Activated gamma-delta T cell (primary cell): Measurements from ENCODE around the gene NSFL1C.

Source experiments
- DNase-seq: peaks from one replicate; lab custom pipeline; 2025; lab: John Stamatoyannopoulos, UW

NSFL1C gene

DNA sequence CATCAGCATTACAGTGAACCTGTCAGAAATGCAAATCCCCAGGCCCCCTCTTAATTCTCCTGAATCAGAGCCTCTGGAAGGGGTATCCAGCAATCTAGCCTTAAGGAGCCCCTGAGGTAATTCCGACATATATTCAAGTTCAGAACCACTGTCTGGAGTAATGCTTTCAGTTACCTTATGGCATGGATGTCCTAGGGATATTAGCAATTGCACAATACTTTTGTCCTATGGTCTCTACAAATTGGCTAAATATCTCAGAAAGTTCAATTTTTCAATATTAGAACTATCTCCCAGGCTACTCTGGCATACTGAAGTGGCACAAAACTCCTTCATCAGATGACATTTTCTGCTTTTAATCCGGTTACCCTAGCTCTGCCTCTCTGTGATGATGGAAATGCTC, 6.4 kb downstream of the NSFL1C start:
- DNase-seq: no peak

DNA sequence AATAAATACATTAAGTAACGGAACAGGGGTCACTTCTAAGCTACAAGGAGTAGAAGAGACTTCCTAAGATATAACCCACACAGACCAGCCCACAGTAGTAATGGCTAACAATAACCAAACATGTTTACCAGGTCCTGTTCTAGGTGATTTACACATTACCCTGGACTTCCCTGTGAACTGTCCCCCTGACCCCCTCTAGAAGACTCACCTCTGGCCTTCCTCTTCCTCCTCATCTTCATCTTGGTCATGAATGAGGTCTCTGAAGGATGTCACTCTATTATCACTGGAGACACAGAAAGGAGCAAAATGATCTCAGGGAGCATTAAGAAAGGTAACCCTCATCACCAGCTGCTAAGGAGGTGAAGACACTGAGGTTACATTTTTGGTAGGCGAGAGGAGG, 8.7 kb downstream of the NSFL1C start:
- no peak for DNase-seq

DNA sequence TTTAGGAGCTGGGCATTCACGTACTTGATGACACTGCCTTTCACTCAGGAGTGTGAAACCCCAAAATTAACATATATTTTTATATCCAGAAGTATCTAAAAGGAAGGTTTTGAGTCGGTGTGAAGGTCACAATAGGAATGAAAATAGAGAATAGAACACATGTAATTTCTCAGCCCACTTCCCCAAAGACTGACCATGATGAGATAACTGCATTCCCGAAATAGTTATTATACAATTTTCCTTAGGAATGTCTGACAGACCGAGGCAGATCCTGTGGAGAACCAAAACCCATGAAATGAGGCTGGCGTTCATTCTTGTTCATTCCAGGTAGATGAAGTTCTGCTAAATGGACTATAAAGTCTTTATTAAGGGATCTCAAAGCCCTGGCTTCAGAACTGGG, 10.3 kb downstream of the NSFL1C start:
- no peak for DNase-seq

DNA sequence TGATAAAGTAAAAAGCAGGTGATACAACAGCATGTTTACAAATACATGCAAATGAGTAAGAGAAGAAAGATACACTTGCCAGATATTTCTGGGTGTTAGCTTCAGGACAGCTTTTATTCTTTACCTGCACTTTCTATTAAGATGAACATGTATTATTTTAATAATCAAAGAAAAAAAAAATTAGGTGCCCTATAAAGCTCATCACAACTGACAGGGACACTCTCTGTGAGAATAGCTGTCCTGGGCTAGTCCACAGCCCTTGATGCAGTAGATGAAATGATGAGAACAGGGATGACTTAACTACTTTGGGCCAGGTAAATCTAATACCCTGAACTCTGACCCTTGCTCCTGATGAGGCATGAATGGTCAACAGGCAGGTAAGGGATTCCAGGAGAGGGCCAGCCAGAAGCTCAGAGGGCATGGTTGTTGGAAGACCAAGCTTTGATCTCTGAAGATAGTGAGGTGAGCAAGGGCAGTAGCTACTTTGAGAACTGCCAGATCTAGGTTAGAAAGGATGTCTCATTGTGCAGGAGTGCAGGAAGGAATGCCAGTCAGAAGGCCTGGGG, 15.6 kb downstream of the NSFL1C start:
- DNase-seq: no peak

DNA sequence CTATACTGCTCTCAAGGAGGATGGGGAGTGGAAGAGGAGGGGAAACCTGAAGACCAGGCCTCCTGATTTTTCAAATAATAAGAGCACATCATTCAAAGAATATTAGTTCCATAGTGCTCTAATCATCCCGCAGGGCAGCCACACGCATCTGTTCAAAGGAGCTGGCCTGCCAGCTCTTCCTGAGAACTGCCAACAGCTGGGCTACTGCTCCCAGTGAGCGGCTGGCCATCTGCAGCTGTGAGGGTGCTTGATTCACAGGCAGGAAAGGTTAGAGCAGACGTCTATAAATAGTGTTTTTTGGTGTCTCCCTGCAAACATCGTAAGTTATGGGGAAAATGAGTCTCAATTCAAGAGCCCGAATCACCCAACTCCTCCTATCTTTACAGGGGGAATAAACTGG, 17.3 kb downstream of the NSFL1C start:
- no peak for DNase-seq

DNA sequence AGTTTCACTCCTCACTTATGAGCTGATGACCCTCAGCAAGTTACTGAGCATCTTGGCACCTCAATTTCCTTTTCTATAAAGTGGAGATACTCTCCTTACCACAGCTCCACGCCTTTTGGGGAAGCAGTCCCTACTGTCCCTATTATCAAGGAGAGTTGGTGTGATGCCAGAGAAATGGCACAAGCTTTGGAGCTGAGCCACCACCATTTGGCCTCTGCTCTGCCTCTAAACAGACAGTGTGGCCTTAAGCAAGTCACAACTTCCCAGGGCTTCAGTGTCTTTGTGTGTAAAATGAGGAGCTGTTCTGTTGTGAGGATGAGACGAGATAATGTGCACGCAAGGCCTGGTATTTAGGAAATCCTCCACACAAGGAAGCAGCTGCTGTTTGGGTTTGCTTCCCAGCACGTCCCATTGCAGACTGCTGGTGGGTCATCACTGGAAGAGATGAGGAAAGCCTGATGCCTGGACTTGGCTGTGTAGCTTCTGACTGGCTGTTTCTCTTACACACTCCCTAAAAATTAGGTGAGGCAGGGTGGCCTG, 18.5 kb downstream of the NSFL1C start:
- DNase-seq: no peak

DNA sequence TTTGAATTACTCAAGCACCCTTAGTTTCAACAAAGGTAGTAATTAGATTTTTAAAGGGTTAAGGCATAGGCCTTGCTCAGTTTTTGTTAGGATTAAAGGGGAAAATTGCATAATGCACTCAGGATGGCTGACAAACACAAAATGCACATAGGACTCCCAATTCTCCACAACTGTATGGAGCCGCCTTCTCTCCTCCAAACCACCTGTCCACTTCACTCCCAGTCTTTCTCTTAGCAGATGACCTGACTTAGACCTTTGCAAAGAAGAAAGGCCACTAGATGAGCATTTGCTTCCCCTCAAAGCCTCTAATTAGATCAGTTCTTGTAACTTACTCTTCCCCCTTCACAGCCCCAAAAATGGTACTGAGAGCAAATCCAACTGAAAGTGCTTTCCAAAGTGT, 20.1 kb downstream of the NSFL1C start:
- DNase-seq: no peak

DNA sequence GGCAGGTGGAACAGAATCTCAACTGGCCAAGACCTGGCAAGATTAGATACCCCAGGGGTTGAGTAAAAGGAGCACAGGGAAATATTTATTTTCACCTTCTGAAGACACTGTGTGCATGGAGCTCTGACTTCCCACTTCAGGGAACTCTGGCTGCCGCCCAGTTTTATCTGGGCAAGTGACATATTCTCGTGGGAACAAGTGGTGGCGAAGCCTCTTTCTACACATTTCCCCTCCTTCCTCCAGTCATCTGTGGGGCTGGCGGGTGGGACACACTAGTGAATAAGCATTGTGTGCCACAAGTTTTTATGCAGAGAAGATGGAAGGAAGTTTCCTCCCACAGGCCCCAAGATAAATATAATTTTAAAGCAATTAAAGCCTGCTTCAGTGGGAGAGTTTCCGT, 23.6 kb downstream of the NSFL1C start:
- DNase-seq: no peak

DNA sequence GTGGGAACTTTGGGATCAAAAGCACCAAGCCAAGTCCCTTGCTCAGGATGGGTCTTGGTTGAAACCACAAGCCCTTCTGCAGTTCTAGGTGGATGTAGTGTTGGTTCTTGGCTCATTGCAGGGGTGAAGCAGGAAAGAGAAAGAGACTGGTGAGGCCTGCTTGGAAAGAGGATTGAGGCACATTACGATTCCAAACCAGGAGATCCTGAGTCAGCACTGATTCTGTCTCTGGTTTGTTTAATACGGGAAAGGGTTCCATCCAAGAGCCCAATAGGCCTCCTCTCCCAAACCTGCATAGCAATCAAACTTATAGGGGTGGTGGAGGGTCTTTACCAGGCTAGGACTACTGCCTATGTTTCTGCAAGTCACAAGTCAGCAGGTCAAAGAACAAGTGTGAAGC, 24.3 kb downstream of the NSFL1C start:
- DNase-seq: no peak

DNA sequence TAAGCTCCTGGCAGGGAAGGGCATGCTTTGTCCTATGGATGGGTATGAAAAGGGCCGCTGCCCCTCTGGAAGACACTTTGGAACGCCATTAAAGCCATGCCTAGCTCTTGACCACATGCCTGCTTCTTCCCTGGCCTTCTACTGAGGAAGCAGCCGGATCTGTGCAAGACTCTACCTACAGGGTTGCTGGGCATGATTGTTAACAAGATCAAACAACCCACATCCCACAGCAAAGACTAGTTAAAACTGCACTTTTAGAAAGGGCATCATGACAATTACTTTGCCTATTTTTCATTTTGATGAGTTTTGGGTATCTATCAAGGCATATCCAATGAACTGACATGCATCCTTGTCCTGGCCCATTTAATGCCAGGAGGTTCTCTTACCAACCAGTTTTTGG, 25.5 kb downstream of the NSFL1C start:
- DNase-seq: no peak

DNA sequence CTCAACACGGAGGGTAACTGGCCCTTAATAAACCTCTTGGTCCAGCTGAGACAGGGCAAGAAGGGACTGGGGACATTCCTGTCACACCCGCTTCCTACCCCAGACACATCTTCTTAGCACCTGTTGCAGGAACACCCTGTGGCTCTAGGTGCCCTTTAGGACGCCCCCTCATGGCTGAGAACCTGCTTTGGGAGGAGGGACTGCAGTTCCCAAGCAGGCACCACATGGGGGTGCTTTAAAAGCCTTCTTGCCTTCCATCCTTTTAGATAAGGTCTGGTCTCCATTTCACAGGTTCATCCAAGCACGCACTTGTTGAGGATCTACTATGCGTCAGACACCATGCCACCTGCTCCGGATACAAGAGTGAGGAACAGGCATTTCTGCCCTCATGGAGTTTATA, 26.6 kb downstream of the NSFL1C start:
- DNase-seq: no peak

DNA sequence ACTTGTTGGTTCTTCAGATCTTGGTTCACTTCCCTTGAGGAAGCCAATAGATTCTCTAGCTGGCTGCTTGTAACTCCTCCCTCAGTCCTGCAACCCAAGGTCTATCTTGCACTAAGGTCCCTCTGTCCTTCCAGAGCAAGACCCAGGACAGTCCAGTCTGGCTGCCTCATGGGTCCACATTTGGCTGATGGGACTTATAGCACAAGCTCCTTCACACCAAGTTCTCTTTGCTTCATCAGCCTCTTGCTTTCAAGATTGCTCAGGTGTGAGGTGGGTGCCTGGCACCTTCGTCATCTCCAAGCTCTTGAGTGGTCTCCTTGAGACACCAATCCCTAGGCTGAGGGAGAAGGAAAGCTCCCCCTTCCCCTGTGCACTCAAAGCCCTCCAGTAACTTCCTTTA, 28.3 kb downstream of the NSFL1C start:
- DNase-seq: no peak

DNA sequence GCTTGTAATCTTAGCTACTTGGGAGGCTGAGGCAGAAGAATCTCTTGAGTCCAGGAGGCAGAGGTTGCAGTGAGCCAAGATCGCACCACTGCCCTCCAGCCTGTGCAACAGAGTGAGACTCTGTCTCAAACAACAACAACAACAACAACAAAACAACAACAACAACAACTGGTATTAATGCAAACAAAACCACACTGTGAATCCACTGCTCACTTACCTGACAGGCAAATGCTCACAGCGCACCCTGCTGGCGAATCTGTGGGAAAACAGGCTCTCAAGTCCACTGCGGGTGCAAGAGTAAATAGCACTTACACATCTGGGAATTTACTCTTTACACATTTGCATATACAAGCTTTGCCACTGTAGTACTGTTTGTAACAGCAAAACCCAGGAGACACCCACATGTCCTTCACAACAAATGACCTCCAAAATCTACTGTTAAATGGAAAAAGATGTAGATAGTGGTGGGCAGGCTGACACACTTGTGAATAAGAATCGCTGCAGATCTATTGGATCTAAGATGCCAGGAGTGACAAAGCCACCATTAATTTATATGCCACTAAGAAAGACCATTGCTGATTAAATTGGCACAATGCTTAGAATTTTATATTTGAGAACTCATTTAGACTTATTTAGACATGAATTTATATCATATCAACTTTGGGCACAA, 29.3 kb downstream of the NSFL1C start:
- DNase-seq: no peak

DNA sequence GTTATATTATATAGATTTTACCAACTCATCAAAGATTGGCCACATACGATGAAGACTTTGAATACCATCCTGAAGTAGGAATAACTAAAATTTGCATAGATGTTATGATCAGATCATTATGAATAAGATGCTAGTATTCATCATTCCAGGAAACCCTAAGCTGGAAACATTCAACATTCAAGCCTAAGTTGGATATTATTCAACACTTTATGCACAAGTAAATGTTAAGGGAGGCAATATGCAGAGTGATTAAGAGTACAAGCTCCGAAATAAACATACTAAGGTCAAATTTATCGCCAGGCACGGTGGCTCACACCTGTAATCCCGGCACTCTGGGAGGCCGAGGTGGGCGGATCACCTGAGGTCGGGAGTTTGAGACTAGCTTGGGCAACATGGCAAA, 30.4 kb downstream of the NSFL1C start:
- no peak for DNase-seq

DNA sequence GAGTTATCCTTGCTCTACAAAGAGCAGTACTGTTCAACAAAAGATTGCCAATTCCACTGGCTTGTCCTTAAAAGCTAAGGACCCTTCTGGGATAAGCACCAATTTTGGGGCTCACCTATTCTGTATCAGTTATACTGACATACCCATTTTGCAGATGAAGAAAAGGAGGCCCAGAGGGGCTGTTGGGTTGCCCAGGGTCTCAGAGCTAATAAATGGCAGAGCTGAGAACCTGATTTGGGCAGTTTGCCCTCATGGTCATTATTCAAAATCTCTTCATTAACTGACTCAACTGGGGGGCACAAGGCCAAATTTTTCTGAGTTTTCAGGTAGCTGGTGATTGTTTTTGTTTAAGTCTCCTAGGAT, 31.3 kb downstream of the NSFL1C start:
- no peak for DNase-seq

DNA sequence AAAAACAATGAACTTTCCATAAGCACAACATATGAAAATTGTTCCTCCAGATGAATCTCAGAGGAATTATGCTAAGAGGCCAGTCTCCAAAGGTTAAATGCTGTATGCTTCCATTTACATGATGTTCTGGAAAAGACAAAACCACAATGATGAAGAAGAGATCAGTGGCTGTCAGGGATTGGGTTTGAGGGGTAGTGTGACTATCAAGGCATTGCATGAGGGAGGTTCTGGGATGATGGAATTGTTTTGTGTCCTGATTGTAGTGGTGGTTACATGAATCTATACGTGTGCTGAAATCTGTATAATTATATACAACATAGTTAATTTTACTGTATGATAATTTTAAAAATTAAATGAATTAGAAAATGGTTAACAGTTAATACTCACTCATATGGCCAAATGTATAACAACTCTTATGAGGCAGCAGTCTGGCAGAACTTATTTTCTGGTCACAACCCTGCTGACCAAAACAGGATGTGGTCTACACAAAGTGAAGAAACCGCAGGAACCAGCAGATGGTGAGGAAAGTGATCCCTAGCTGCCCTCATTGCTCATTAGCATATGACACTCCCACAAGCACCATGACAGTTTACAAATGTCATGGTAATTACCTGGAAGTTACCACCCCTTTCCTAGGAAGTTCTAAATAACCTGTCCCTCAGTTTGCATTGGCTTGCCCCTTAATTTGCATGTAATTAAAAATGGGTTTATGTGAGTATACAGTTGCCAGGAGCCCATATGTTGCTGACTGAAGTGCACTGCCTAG, 31.9 kb downstream of the NSFL1C start:
- DNase-seq: no peak

DNA sequence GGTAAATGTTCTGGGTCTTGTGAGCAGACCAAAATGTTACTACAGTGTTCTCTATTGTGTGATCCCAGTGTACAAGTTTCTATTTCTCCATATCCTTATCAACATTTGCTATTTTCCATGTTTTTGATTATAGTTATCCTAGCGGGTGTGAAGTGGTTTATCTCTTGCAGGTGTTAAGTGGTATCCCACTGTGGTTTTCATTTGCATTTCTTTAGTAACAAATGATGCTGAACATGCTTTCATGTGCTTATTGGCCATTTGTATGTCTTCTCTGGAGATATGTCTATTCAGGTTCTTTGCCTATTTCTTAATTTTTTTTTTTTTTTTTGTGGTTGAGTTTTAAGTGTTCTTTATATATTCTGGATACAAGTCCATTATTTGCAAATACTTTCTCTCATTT, 35.5 kb downstream of the NSFL1C start:
- no peak for DNase-seq

DNA sequence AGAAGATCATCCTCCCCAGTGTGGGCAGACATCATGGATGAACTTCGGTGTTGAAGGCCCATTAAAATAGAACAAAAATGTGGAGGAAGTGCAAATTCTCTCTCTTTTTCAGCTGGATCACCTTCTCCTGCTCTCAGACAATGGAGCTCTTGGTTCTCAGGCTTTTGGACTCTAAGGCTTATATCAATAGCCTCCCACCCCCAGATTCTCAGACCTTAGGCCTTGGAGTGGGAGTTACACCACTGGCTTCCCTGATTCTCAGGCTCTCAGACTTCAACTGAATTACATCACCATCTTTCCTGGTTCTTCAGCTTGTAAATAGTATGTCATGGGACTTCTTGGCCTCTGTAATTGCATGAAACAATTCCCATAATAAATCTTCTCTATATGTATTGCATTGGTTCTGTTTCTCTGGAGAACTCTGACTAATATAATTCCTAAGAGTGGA, 36.6 kb downstream of the NSFL1C start:
- no peak for DNase-seq

DNA sequence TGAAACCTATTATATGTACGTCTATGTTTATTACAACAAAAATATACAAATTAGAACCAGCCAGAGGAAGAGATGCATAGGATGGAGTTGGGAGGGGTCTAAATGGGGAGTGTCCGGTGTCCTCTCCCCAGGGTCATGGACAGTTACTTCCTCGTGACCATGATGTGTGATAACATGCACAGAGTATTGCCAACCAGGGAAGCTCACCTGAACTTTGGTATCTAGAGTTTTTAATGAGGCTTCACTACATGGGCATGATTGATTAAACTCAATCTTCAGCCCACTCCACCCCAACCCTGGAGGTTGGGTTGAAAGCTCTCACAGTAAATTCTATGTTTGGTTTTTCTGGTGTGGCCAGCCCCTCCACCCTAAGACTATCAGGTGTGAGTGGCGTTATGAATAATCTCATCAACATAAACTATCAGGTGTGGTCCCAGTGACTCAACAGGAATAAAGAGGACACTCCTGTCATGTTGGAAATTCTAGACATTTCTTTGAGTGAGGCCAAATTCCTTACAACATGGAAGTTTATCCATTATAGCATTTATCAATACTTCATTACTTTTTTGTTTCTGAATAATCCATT, 37.4 kb downstream of the NSFL1C start:
- DNase-seq: no peak

DNA sequence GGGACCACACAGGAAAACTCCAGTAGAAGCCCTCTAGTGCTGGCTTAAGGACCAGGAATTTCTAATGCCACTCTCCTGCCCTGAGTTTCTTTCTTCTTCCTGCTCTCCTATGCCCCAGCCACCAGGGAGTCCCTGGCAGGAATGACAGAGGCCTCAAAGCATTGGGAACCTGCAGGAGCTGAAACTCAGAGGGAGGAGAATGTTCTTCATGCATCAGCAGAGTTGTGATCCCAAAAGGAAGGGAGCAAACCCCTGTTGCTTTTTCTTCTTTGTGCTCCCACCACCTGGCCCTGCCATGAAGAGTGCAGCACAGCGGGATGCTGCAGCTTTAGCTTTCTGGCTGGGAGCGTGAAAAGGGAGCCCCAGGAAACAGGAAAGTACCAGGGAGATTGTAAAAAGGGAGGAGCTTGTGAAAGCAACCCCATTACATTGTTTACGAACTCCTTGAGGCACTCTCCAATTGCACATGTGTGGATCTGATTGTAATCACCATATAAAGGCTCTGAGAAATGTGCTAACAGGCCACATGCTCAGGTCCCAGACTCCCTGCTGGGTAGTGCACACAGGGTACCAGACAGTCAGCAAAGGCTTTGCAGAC, 39.1 kb downstream of the NSFL1C start:
- DNase-seq: no peak

DNA sequence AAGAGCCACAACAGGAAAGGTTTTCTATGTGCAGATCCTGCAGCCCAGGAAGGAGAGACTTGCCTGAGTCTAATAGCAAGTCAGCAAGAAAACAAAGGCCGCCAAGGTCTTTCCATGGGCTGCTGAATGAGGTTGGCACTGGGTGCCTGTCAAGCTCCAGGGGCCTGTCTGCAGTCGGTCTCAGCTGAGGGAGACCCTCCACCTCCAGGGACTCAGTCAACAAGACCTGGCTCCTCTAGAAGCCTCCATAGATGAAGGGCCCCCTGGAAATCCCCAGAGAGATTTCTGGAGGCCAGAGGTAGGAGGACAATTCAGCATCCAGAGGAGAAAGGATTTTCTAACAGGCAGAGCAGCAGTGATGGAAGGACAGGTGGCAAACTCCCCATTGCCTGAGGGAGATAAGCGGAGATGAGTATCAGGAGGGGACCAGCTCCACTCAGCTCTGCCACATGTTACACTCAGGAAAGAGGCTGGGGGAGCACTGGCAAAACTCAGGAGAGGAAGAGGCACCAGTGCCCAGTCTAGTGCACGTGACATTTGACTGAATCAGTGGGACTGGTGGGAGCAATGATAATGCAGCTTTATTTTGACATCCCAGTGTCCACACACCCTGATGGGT, 40.3 kb downstream of the NSFL1C start:
- no peak for DNase-seq

DNA sequence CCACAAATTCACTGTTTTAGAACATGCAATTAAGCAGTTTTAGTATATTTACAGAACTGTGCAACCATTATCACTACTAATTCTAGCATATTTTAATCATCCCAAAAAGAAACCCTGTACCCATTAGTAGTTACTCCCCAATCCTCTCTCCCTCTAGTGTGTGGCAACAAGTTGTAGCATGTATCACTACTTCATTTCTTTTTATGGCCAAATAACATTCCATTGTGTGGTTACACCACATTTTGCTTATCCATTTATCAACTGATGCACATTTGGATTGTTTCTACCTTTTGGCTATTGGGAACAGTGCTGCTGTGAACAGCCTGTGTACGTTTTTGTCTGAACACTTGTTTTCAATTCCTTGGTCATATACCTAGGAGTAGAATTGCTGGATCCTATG, 42.3 kb downstream of the NSFL1C start:
- no peak for DNase-seq
